DND-41 (cell line): Measurements from ENCODE around the gene CCK.

Source experiments
- ATAC-seq: fragments of 200-7000 bp; cut with Tn5 transposase; 3 replicates; pipeline ENCODE4 v1.9.1; 2021; ENCODE audit warnings: low read depth; ENCODE audit not compliant: insufficient read depth
- DNase-seq: peaks from one replicate; pipeline ENCODE4 v3.0.0-alpha.2; 2020
- H2AFZ ChIP-seq: 2 replicates; pipeline ENCODE4 v1.6.0; 2012; ENCODE audit warnings: low read depth, low read length
- H3K27ac ChIP-seq: 2 replicates; pipeline ENCODE4 v1.5.1; 2012; ENCODE audit warnings: low read length, inconsistent platforms
- H3K27me3 ChIP-seq: fragments of 200-600 bp; sonication (generic); 2 replicates; pipeline ENCODE4 v1.6.0; 2012; ENCODE audit warnings: low read length, mild to moderate bottlenecking, inconsistent platforms; ENCODE audit not compliant: insufficient read depth, poor library complexity
- H3K36me3 ChIP-seq: 2 replicates; pipeline ENCODE4 v1.5.1; 2012; ENCODE audit warnings: low read length, inconsistent platforms; ENCODE audit not compliant: insufficient read depth
- H3K4me1 ChIP-seq: 2 replicates; pipeline ENCODE4 v1.5.1; 2012; ENCODE audit warnings: mild to moderate bottlenecking, low read length; ENCODE audit not compliant: insufficient read depth
- H3K4me2 ChIP-seq: 2 replicates; pipeline ENCODE4 v1.6.0; 2012; ENCODE audit warnings: mild to moderate bottlenecking, moderate library complexity, low read length, inconsistent platforms; ENCODE audit not compliant: insufficient read depth
- H3K4me3 ChIP-seq, 2 experiments: fragments of 200-600 bp in 1 of 2; shearing (Covaris generic) in 1 of 2; 2 replicates each; pipeline ENCODE4 v1.5.1; 2012 to 2016; ENCODE audit warnings: inconsistent platforms in 2 of 2, low read length in 2 of 2, mild to moderate bottlenecking in 2 of 2, low read depth in 1 of 2, moderate library complexity in 1 of 2
- H3K79me2 ChIP-seq: 2 replicates; pipeline ENCODE4 v1.6.0; 2012; ENCODE audit warnings: low read length, inconsistent platforms; ENCODE audit not compliant: insufficient read depth
- H3K9ac ChIP-seq: 2 replicates; pipeline ENCODE4 v1.6.0; 2012; ENCODE audit warnings: low read depth, mild to moderate bottlenecking, inconsistent platforms, low read length, moderate library complexity
- H3K9me3 ChIP-seq: 2 replicates; pipeline ENCODE4 v1.5.1; 2012; ENCODE audit warnings: low read length, moderate library complexity, mild to moderate bottlenecking, inconsistent platforms; ENCODE audit not compliant: insufficient read depth, severe bottlenecking
- H4K20me1 ChIP-seq: 2 replicates; pipeline ENCODE4 v1.6.0; 2012; ENCODE audit warnings: low read length; ENCODE audit not compliant: insufficient read depth
- CTCF ChIP-seq: IDR thresholded peaks from 2 replicates; pipeline ENCODE4 v1.5.1; 2012; ENCODE audit warnings: borderline replicate concordance, low read length, moderate library complexity, mild to moderate bottlenecking; ENCODE audit not compliant: poor library complexity, severe bottlenecking; ENCODE audit errors: extremely low read depth
- EZH2 ChIP-seq: IDR thresholded peaks from 3 replicates; pipeline ENCODE4 v1.6.1; 2012; ENCODE audit warnings: borderline replicate concordance, low read depth, mild to moderate bottlenecking, moderate library complexity, low read length, inconsistent platforms; ENCODE audit not compliant: severe bottlenecking

Gene CCK

GRCh38 chr3:42276141-42277132 lies 10.5 kb upstream of the CCK start:
- no peak for TF ChIP-seq CTCF
- TF ChIP-seq EZH2, result no peak
- ATAC-seq, result no peak
- Histone ChIP-seq H3K79me2 (no peaks in the 10 kb centered on the region), H4K20me1 (no peaks in the 10 kb centered on the region), H2AFZ (no peak overlapping the region), H3K9me3 (peaks cover 15% of the 10 kb centered on the region), H3K36me3 (no peaks in the 10 kb centered on the region), H3K27me3 (no peaks in the 10 kb centered on the region), H3K4me3 (no peak overlapping the region), H3K4me2 (no peak overlapping the region), H3K9ac (no peak overlapping the region), H3K27ac (no peak overlapping the region), H3K4me1 (no peaks in the 10 kb centered on the region)
- no peak for DNase-seq

- Histone ChIP-seq H3K4me1 (no peaks in the 10 kb centered on the region), H4K20me1 (no peaks in the 10 kb centered on the region), H3K4me2 (no peak overlapping the region), H3K79me2 (no peaks in the 10 kb centered on the region), H3K36me3 (no peaks in the 10 kb centered on the region), H3K27me3 (no peaks in the 10 kb centered on the region), H2AFZ (no peak overlapping the region), H3K9me3 (peaks cover 5% of the 10 kb centered on the region), H3K27ac (no peak overlapping the region), H3K9ac (no peak overlapping the region), H3K4me3 (no peak overlapping the region)
- no peak for ATAC-seq
- DNase-seq, result no peak
- TF ChIP-seq CTCF, result no peak
- TF ChIP-seq EZH2, result no peak
Measured at GRCh38 chr3:42275217-42275616, 9.2 kb upstream of the CCK start.

GRCh38 chr3:42274266-42274665 lies 8.3 kb upstream of the CCK start:
- Histone ChIP-seq H3K4me3 (no peak overlapping the region), H3K79me2 (no peaks in the 10 kb centered on the region), H2AFZ (no peak overlapping the region), H3K27ac (no peak overlapping the region), H3K4me1 (no peaks in the 10 kb centered on the region), H3K36me3 (no peaks in the 10 kb centered on the region), H3K9me3 (no peaks in the 10 kb centered on the region), H3K9ac (no peak overlapping the region), H3K4me2 (no peak overlapping the region), H4K20me1 (no peaks in the 10 kb centered on the region), H3K27me3 (no peaks in the 10 kb centered on the region)
- DNase-seq (no peak), ATAC-seq (no peak)
- no peak for TF ChIP-seq CTCF
- TF ChIP-seq EZH2, result no peak
